ENCODE measurements around the gene SIGLEC12.

- TF ChIP-seq CTCF (conservative IDR thresholded peaks at IDR 0.05 in 1 of 2, IDR thresholded peaks at IDR 0.05 in 1 of 2; ENCODE audit: low read depth in 1 of 2, low read length in 2 of 2) (no peak), EZH2 (IDR thresholded peaks at IDR 0.05; ENCODE audit: low read length, missing control alignments) (no peak)
Measured at GRCh38 chr19:51535535-51535934, 33.9 kb upstream of the SIGLEC12 start.

Measured in fibroblast of lung (primary cell).